ENCODE data around the gene PGBD5. TPM values are rescaled to one million over a fixed set of nuclear protein-coding genes. Genes with fewer than 3 reads are reported as not detected.

Gene PGBD5
- total RNA-seq, 1 donor, result not detected

DNA sequence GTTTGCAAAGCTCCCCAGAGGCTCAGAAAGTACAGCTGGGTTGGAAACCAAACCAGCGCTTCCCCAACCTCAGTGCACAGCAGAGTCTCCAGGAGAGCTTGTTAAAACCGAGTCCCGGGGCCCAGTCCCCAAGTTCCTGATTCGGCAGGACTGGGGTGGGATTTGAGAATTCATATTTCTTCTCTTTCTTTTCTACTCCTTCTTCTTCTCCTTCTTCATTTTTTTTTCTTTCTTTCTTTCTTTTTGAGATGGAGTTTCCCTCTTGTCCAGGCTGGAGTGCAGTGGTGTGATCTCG is 136.8 kb downstream of the PGBD5 start:
- DNase-seq (ENCODE audit: low read depth), result no peak
- H3K4me3 ChIP-seq (ENCODE audit: low read depth, low read length), result no peak overlapping the region
- TF ChIP-seq, protein P1, sequence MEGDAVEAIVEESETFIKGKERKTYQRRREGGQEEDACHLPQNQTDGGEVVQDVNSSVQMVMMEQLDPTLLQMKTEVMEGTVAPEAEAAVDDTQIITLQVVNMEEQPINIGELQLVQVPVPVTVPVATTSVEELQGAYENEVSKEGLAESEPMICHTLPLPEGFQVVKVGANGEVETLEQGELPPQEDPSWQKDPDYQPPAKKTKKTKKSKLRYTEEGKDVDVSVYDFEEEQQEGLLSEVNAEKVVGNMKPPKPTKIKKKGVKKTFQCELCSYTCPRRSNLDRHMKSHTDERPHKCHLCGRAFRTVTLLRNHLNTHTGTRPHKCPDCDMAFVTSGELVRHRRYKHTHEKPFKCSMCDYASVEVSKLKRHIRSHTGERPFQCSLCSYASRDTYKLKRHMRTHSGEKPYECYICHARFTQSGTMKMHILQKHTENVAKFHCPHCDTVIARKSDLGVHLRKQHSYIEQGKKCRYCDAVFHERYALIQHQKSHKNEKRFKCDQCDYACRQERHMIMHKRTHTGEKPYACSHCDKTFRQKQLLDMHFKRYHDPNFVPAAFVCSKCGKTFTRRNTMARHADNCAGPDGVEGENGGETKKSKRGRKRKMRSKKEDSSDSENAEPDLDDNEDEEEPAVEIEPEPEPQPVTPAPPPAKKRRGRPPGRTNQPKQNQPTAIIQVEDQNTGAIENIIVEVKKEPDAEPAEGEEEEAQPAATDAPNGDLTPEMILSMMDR (IDR thresholded peaks at IDR 0.05; ENCODE audit: insufficient read depth, low read depth, low read length), result no peak

- peak; percentile 7 for DNase-seq (ENCODE audit: low read depth)
- TF ChIP-seq, protein P1 (IDR thresholded peaks at IDR 0.05; ENCODE audit: insufficient read depth, low read depth, low read length), result no peak
- H3K4me3 ChIP-seq (ENCODE audit: low read depth, low read length), result no peak overlapping the region
Measured at GRCh38 chr1:230288641-230289349, 137.3 kb downstream of the PGBD5 start.

DNA sequence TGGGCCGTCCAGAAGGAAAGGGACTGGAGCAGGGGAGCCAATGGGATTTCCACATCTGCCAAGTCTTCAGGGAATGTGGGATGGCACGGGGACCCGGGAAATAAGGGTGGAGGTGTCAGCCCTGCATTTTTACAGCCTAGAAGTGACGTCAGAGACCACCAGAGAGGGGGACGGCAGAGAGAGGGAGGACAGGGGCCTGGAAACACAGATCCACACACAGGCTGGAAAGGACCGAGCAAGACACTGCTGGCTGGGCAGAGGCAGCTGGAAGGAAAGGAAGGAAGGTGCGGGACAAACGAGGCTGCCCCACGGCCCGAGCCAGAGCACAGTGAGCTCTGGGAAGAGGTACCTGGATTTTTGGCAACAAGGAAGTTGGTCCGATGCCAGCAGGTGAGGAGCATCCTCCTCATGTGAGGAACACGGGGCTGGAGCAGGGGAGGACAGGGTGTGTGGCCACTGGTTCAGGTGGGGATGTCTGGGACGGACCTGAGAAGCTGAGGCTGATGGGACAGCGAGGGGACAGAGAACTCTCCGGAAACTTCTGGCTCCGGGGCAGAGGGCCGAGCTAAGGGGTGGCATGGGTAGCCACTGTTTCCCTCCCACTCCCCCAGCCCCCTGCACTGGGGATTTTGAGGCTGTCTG is 138.3 kb downstream of the PGBD5 start:
- TF ChIP-seq, protein P1 (IDR thresholded peaks at IDR 0.05; ENCODE audit: insufficient read depth, low read depth, low read length), result no peak
- no peak for DNase-seq (ENCODE audit: low read depth)
- no peak overlapping the region for H3K4me3 ChIP-seq (ENCODE audit: low read depth, low read length)

DNA sequence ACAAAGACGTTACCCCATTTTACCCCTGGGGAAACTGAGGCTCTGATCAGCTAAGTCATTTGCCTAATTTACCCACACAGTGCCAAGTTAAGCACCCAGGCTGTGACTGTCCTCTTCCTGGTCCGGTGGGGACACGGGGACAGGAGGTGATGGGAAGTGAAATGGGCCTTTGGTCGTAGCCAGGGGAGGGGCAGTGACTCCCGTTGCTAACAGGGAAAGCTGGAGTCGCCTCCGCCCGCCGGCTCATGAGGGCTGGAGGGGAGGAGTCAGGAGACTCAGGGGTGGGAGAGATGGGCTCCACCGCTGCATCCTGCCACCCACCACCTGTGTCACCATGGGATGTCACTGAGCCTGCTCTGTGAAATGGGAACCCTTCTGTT is 139.3 kb downstream of the PGBD5 start:
- DNase-seq (ENCODE audit: low read depth), result no peak
- no peak overlapping the region for H3K4me3 ChIP-seq (ENCODE audit: low read depth, low read length)
- TF ChIP-seq, protein P1 (IDR thresholded peaks at IDR 0.05; ENCODE audit: insufficient read depth, low read depth, low read length), result no peak

GRCh38 chr1:230286166-230286889 is 139.8 kb downstream of the PGBD5 start:
- DNase-seq (ENCODE audit: low read depth), result no peak
- H3K4me3 ChIP-seq (ENCODE audit: low read depth, low read length), result no peak overlapping the region
- TF ChIP-seq, protein P1 (IDR thresholded peaks at IDR 0.05; ENCODE audit: insufficient read depth, low read depth, low read length), result no peak

- TF ChIP-seq, protein P1 (IDR thresholded peaks at IDR 0.05; ENCODE audit: insufficient read depth, low read depth, low read length), result no peak
- no peak overlapping the region for H3K4me3 ChIP-seq (ENCODE audit: low read depth, low read length)
- no peak for DNase-seq (ENCODE audit: low read depth)
Measured at GRCh38 chr1:230285351-230285750, 140.8 kb downstream of the PGBD5 start.

Measured in fibroblast of villous mesenchyme (primary cell).